Caki2 (cell line): ENCODE data around the gene GARNL3. TPM values are rescaled to one million over a fixed set of nuclear protein-coding genes. Genes with fewer than 3 reads are reported as not detected.

Source experiments
- DNase-seq: peaks from one replicate; pipeline ENCODE4 v3.0.0-alpha.2; 2015; ENCODE audit warnings: low read depth
- in situ Hi-C: cut with HindIII; loops from 2 replicates; pipeline ENCODE4 v1.10.0; 2016; ENCODE audit warnings: low sequenced_read_pairs, low pct_unique_long_range_greater_than_20kb, mixed read lengths
- total RNA-seq: library from RNA; depleted of rRNA; stranded (reverse); fragments of >200 nt; shearing (Covaris generic); gene quantifications from 2 replicates; pipeline ENCODE4 v1.2.3, GENCODE V29; 2014; ENCODE audit warnings: low replicate concordance

The GARNL3 gene
- total RNA-seq, 1 experiment from 2014 or later: 2.0 TPM

- in situ Hi-C loops: no loop called here
- no peak for DNase-seq
Measured at GRCh38 chr9:127358770-127359169, 94.2 kb downstream of the GARNL3 start.

DNA sequence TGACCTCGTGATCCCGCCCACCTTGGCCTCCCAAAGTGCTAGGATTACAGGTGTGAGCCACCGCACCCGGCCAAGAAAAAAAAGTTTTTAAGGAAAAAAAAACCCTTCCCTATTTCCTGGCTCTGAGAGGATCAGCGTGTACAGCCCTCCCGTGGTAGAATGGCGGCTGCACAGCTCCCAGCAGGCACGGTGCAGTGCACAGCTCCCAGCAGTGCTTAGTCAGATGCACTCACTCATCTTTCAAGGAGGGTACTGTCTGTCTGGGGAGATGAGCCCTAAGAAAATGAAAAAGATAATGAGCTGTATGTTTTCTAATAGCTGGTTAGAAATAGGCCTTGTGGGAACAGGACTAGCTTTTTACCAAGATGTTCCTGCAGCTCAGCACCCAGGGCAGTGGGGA is 95.7 kb downstream of the GARNL3 start:
- no peak for DNase-seq
- in situ Hi-C loops: no loop called here

GRCh38 chr9:127360829-127361228 is 96.3 kb downstream of the GARNL3 start:
- in situ Hi-C loops: no loop called here
- no peak for DNase-seq

DNA sequence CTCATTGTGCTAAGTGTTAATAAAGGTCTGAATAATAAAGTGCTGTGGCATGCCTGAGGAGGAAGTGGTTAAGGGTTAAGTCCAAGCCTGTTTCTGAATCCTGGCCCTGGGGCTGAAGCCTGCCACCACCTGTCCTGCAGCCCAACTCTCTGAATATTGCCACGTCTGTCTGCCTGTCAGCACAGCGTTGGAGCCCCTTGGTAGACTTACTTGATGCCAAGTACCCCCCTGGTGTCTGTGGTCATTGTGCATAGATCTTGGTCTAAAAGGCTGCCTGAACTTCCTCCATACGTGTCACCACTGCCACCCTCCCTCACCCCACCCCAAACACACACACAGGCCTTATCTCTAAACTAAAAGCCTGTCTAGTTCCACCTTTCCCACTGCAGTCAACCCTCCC is 97.0 kb downstream of the GARNL3 start:
- in situ Hi-C loops: no loop called here

GRCh38 chr9:127362829-127363228 is 98.3 kb downstream of the GARNL3 start:
- in situ Hi-C loops: no loop called here
- DNase-seq: no peak

More for the DNA sequence above, 97.0 kb downstream of the GARNL3 start:
- no peak for DNase-seq

DNA sequence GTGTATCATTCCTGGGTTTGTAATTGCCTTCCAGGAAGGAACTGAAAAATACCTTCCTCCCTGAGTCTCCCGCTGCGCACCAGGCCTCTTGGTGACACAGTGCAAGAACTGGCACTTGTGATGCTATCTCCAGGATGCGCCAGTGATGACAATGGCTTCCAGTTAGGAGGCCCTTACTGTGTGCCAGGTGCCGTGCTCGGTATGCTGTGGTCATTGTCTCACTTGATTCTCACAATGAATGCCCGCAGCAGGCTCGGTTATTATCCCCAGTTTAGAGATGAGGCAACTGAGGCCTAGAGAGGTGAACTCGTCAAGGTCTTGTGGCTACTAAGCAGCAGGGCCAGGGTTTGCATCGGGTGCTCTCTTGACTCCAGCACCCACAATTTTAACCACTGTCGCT is 100.9 kb downstream of the GARNL3 start:
- DNase-seq: no peak
- in situ Hi-C loops: no loop called here

DNA sequence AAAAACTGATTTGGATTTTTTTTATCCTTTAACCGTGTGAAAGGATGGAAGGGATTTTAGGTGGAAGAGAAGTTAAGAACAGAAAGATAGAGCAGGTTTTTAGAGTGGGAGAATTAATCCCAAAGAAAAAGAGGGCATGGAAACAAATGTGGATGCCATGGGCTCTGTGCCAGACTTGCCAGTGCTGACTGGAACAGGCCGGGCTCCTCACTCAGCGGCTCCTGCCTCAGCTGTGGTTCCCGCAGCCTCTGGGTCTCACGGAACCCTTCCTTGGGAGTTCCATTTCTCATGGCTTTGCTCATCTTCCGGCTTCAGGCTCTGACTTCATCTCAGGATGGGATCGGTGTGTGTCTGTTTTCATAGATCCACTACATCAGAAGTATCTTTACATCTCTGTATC is 102.0 kb downstream of the GARNL3 start:
- DNase-seq: no peak
- in situ Hi-C loops: no loop called here

DNA sequence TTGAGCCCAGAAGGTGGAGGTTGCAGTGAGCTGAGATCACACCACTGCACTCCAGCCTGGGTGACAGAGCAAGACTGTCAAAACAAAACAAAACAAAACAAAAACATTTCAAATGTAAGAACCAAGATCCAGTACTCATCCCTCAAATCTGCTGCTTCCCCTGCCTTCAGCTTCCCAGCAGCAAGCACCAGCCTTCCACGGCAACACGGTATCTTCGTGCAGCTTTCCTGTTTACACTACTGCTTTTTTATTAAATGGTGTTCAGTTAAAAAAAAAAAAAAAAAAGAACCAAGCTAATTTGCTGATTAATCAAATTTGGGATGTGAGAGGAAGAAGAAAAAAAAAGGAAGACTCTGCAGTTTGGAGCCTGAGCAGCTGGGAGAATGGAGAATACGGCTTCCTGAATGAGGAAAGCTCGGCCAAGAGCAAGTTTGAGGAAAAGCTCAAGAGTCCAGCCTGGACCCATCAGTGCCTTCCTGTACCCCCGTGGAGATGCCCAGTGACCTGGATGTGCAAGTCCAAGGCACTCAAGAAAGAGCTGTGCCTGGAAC is 104.4 kb downstream of the GARNL3 start:
- in situ Hi-C loops: no loop called here
- no peak for DNase-seq

DNA sequence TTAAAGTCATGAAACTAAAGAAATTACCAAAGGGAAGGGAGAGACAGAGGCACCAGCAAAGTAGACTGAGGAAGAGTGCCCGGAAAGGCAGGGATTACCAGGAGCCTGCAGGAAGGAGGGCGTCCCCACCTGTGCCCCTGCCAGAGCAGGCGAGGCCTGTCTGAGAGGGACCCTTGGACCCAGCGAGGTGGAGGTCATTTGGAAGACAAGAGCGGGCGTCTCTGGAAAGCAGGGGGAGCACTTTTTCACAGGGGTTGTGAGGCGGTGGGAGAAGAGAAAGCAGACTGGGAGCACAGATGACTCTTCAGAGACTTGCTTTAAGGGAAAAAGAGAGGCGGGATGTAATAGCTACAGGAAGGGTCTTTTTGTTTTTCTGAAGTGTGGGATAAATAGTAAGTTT is 104.9 kb downstream of the GARNL3 start:
- no peak for DNase-seq
- in situ Hi-C loops: no loop called here

GRCh38 chr9:127370147-127370579 is 105.6 kb downstream of the GARNL3 start:
- DNase-seq: no peak
- in situ Hi-C loops: no loop called here

DNA sequence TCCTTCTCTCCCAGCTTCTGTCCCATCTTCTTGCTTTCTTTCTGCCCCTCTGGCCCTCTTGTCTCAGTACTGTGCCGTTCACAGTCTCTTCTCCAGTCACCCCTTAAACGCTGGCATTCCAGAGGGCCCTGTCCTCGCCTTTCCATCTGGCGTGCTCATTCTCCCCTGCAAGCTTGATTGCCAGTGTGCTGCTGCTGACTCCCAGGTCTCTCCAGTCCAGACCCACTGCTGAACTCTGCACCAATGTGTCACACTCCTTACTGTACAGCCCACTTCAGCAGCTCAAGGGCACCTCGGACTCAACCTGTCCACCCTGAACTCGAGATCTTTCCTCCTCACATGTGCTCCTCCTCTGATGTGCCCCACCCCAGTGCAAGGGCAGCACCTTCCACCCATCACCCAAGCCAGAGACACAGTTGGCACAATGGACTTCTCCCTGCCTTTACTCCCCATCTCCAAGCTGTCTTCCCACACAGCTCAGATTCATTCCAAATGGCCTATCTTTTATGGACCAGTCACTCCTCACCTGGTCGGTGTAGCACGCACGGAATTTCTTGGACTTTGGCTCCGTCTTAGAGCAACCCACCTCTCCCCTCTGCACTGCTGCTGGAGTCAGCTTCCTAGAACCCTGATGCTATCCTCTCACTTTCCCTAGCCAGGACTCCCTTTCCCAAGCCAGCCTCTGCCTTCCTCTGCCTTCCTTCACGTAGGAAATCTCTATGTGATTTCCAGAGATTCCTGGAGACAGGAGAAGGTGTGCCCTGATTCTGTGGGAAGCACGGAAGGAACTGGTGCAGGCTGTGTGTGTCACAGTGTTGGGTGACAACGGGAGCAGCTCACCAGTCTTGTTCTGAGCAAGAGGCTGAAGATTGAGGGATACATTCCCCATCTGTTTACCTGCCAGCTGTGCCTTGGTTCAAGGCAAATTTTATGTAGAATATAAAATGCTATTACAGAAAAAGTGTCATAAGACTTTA is 106.4 kb downstream of the GARNL3 start:
- DNase-seq: no peak
- in situ Hi-C loops: no loop called here

DNA sequence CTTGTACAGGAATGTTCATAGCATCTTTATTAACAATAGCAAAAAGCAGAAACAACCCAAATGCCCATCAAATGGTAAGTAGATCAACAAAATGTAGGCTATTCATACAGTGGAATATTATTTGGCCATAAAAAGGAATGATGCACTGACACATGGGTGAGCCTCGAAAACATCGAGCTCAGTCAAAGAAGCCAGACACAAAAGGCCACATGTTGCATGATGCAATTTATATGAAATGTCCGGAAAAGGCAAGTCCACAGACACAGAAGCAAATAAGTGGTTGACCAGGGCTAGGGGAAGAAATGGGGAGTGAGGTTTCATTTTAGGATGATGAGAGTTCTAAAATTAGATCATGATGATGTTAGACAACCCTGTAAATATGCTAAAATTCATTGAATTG is 115.9 kb downstream of the GARNL3 start:
- in situ Hi-C loops: no loop called here

DNA sequence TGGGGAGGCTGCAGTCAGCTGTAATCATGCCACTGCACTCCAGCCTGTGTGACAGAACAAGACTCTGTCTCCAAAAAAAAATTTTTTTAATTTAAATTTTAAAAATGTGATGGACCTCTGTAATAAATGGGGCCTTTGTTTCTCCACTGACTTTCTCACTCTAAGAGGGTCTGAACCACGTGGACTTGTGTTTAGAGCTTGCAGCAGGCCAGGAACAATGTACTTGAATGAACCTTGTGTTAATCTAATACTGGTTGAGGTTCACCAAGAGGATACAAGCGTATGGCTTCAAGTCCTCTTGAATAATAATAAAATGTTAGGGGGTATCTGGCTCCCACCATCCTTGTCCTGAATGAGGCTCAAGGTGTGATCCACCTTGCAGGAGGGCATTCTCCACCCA is 118.0 kb downstream of the GARNL3 start:
- DNase-seq: no peak
- in situ Hi-C loops: no loop called here

More for the DNA sequence above, 115.9 kb downstream of the GARNL3 start:
- no peak for DNase-seq

GRCh38 chr9:127384016-127384730 is 119.6 kb downstream of the GARNL3 start:
- in situ Hi-C loops: no loop called here
- peak; percentile 45 for DNase-seq

- DNase-seq: no peak
- in situ Hi-C loops: no loop called here
Measured at GRCh38 chr9:127384901-127385300, 120.3 kb downstream of the GARNL3 start.

GRCh38 chr9:127386249-127386648 is 121.7 kb downstream of the GARNL3 start:
- in situ Hi-C loops: no loop called here
- no peak for DNase-seq

DNA sequence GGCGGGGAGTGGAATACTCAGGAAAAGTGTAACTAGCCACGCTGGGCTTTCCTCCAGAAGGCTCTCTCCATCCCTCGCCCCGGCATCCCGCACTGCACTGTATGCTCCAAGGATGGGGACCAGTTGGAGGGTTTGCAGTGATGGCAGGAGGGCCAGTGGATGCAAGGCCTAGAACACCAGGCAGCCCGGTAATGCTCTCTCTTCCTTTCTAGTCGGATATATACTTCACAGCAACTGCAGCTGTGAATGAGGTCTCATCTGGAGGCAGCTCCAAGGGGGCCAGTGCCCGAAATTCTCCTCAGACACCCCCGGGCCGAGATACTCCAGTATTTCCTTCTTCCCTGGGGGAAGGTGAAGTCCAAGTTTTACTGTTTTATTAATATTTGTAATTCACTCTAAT is 122.4 kb downstream of the GARNL3 start:
- in situ Hi-C loops: no loop called here
- DNase-seq: no peak

DNA sequence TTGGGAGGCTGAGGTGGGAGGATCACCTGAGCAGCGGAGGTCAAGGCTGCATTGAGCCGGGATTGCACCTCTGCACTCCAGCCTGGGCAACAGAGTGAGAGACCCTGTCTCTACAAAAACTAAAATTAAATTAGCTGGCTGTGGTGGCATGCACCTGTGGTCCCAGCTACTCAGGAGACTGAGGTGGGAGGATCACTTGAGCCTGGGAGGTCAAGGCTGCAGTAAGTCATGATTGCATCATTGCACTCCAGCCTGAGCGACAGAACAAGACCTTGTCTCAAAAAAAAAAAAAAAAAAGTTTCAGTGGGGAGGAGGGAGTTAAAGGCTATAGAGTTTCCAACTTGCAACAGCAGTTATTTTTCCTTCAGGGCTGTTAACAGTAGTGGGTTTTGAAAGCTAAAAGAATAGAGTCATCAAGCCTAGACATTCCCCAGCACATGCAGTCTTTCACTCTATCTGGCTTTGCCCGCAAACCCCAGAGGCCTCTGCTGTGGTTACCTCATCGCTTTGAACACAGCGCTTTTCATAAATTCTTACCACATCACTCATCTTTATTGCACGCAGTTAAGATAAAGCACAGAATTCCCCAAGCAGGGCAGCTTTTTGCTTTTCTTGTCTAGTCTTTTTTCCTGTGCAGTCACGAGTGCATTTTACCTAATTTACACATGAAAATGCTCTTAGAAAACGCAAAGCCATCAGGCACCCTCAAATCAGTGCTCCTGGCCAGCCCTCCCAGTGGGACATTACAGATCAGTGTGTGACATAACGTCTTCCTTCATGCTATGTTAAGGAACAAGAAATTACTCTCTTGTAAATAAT is 123.7 kb downstream of the GARNL3 start:
- peak; percentile 88 for DNase-seq
- in situ Hi-C loops: no loop called here
